Measurements from ENCODE around the gene SPO11. TPM values are rescaled to one million over a fixed set of nuclear protein-coding genes. Genes with fewer than 3 reads are reported as not detected.
A peak's percentile ranks its signal among the peaks of the same experiment; 100 is the strongest.

SPO11 gene
- polyA plus RNA-seq, 1 donor (not counting 4 experiments of a cell fraction or from before 2014, with no cell fraction given): not detected

DNA sequence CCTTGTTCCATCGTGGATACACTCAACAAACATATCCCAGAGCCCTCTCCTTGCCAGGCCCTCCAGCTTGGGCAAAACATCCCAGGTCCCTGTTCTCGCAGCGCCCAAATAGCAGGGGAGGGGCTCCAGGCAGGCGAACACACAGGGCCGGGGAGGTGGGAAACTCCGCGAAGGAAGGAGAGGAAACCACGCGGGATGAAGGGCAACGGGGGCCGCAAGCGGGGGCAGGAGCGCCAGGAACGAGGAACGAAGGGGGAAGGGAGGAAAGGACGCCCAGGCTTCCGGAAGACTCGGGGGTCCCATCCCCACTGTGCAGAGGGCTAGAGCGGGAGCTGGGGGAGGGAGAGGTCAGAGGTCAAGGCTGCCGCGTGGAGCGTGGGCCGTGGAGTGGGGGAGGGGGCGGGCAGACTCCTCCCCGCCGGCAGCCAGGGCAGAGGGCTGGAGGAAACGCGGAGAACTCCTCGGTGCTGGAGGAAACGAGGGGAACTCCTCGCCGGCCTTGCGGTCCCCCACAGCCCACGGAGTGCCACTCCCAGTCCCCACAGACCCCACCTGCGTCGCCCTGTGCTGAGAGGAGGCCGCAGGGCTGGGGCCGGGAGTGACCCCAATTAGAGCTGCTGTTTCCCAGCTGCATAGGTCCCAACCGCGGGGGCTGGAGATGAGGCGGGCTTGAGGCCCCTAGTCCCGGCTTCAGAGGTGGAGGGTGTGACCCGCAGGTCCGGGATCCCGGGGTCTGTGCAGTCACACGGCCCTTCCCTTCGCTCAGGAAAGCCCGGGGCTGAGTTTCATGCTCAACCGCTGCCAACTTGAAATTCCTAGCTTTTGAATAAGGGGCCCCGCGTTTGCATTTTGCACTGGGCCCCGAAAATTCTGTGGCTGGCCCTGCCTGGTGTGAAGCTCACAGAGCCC lies 60.3 kb downstream of the SPO11 start:
- Histone ChIP-seq H3K9me3 (ENCODE audit: control insufficient read depth, low read depth, low read length) (no peaks in the 10 kb centered on the region), H3K27ac (ENCODE audit: control insufficient read depth, insufficient read depth, low read length) (peak overlapping the region; percentile 36), H2AFZ (ENCODE audit: control insufficient read depth, low read length) (peak overlapping the region; percentile 60), H3K36me3 (ENCODE audit: control insufficient read depth in 2 of 2, extremely low read depth in 1 of 2, insufficient read depth in 2 of 2, low read length in 2 of 2) (peaks cover 0 to 6% of the 10 kb centered on the region in 2 experiments), H3K9ac (ENCODE audit: control insufficient read depth, extremely low read depth, insufficient read depth, low read length) (peak overlapping the region; percentile 65), H3K79me2 (ENCODE audit: control insufficient read depth, insufficient read depth, low read length) (no peaks in the 10 kb centered on the region), H3K27me3 (ENCODE audit: control insufficient read depth, extremely low read depth, insufficient read depth, low read length) (no peaks in the 10 kb centered on the region), H3K4me1 (ENCODE audit: control insufficient read depth, extremely low read depth, insufficient read depth, low read length) (peaks cover 21% of the 10 kb centered on the region), H3K4me2 (ENCODE audit: control insufficient read depth, extremely low read depth, insufficient read depth, low read depth, low read length) (peak overlapping the region; percentile 66), H3K9me1 (ENCODE audit: control insufficient read depth, extremely low read depth, insufficient read depth, low read length) (no peaks in the 10 kb centered on the region), H3K4me3 (ENCODE audit: control insufficient read depth in 2 of 3, extremely low read depth in 1 of 3, insufficient read depth in 2 of 3, low read depth in 1 of 3, low read length in 3 of 3) (peak overlapping the region in 2 of 3 experiments; percentile 37 to 38), H4K20me1 (ENCODE audit: control insufficient read depth, extremely low read depth, insufficient read depth, low read length) (no peaks in the 10 kb centered on the region)
- FAIRE-seq (no peak), DNase-seq (ENCODE audit: low read depth, low spot score) (no peak)
- no peak for TF ChIP-seq EZH2 (IDR thresholded peaks at IDR 0.05; ENCODE audit: low read length)
- TF ChIP-seq, protein P1, sequence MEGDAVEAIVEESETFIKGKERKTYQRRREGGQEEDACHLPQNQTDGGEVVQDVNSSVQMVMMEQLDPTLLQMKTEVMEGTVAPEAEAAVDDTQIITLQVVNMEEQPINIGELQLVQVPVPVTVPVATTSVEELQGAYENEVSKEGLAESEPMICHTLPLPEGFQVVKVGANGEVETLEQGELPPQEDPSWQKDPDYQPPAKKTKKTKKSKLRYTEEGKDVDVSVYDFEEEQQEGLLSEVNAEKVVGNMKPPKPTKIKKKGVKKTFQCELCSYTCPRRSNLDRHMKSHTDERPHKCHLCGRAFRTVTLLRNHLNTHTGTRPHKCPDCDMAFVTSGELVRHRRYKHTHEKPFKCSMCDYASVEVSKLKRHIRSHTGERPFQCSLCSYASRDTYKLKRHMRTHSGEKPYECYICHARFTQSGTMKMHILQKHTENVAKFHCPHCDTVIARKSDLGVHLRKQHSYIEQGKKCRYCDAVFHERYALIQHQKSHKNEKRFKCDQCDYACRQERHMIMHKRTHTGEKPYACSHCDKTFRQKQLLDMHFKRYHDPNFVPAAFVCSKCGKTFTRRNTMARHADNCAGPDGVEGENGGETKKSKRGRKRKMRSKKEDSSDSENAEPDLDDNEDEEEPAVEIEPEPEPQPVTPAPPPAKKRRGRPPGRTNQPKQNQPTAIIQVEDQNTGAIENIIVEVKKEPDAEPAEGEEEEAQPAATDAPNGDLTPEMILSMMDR (optimal IDR thresholded peaks at IDR 0.05 in 1 of 3, IDR thresholded peaks at IDR 0.05 in 1 of 3, conservative IDR thresholded peaks at IDR 0.05 in 1 of 3; ENCODE audit: extremely low read depth in 1 of 3, insufficient read depth in 2 of 3, low read length in 3 of 3): no peak
- dilution Hi-C loops (cut with MboI; ENCODE audit: extremely low pct_ligation_motif_present, low sequenced_read_pairs): no loop called here

DNA sequence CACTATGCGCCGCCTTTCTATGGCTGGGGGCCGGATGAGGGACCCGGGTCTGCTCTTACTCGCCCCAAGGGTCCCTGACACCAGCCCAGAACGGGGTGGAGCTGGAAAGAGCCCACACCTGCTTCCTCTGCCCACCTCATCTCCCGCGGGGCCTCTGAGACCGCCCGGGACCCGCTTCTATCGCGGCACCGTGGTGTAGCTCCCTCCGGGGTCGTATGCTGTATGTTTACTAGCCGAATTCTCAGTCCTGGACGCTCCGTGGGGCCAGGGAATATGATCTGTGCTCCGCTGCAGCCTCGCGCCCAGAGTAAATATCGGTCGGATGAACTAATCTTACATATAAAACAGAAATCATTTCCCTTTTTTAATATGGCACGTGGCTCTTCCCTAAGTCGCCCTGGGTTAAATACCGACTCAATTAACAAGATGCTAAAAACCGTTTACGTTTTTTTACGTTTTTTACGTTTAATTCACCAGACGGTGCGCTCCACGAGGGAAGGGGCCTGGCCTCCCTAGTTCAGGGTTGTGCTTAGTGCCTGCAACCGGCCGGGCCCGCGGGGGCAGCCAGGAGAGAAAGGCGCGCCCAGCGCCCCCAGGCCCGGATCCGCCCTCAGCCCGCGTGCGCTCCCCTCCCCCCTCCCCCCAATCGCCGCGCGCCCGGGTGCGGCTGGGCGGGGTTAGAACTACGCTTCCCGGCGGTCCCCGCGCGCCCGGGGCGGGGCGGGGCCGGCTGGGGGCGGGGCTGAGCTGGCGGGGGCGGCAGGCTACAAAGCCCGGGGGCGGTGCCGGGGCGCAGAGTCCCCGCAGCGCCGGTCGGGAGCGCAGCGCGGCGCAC lies 61.2 kb downstream of the SPO11 start, which contains the start of gene RBM38:
Gene RBM38 (plus strand): TSS at position 793 of the 835 bp plus-strand sequence. CDS start 186 bp downstream, outside the sequence.
- H3K9ac ChIP-seq (ENCODE audit: control insufficient read depth, extremely low read depth, insufficient read depth, low read length): peak within 1 kb of the TSS; percentile 56
- H3K4me2 ChIP-seq (ENCODE audit: control insufficient read depth, extremely low read depth, insufficient read depth, low read depth, low read length): peak within 1 kb of the TSS; percentile 83
- H3K9me3 ChIP-seq (ENCODE audit: control insufficient read depth, low read depth, low read length): no peaks in the 10 kb centered on the region
- H3K9me1 ChIP-seq (ENCODE audit: control insufficient read depth, extremely low read depth, insufficient read depth, low read length): no peaks in the 10 kb centered on the region
- FAIRE-seq (no peak), DNase-seq (ENCODE audit: low read depth, low spot score) (no peak)
- H2AFZ ChIP-seq (ENCODE audit: control insufficient read depth, low read length): peak within 1 kb of the TSS; percentile 70
- dilution Hi-C loops (cut with MboI; ENCODE audit: extremely low pct_ligation_motif_present, low sequenced_read_pairs): no loop called here
- no peaks in the 10 kb centered on the region for H3K27me3 ChIP-seq (ENCODE audit: control insufficient read depth, extremely low read depth, insufficient read depth, low read length)
- no peaks in the 10 kb centered on the region for H4K20me1 ChIP-seq (ENCODE audit: control insufficient read depth, extremely low read depth, insufficient read depth, low read length)
- no peaks in the 10 kb centered on the region for H3K79me2 ChIP-seq (ENCODE audit: control insufficient read depth, insufficient read depth, low read length)
- H3K27ac ChIP-seq (ENCODE audit: control insufficient read depth, insufficient read depth, low read length): peak within 1 kb of the TSS; percentile 36
- no peak for TF ChIP-seq EZH2 (IDR thresholded peaks at IDR 0.05; ENCODE audit: low read length)
- TF ChIP-seq, protein P1 (optimal IDR thresholded peaks at IDR 0.05 in 1 of 3, IDR thresholded peaks at IDR 0.05 in 1 of 3, conservative IDR thresholded peaks at IDR 0.05 in 1 of 3; ENCODE audit: extremely low read depth in 1 of 3, insufficient read depth in 2 of 3, low read length in 3 of 3): no peak
- H3K36me3 ChIP-seq (ENCODE audit: control insufficient read depth in 2 of 2, extremely low read depth in 1 of 2, insufficient read depth in 2 of 2, low read length in 2 of 2): peaks cover 0 to 6% of the 10 kb centered on the region in 2 experiments
- H3K4me3 ChIP-seq (ENCODE audit: control insufficient read depth in 2 of 3, extremely low read depth in 1 of 3, insufficient read depth in 2 of 3, low read depth in 1 of 3, low read length in 3 of 3): peak within 1 kb of the TSS; percentile 51 to 64 (median 62)
- peaks cover 21% of the 10 kb centered on the region for H3K4me1 ChIP-seq (ENCODE audit: control insufficient read depth, extremely low read depth, insufficient read depth, low read length)
